ENCODE results near the gene MLST8.

MLST8 gene

DNA sequence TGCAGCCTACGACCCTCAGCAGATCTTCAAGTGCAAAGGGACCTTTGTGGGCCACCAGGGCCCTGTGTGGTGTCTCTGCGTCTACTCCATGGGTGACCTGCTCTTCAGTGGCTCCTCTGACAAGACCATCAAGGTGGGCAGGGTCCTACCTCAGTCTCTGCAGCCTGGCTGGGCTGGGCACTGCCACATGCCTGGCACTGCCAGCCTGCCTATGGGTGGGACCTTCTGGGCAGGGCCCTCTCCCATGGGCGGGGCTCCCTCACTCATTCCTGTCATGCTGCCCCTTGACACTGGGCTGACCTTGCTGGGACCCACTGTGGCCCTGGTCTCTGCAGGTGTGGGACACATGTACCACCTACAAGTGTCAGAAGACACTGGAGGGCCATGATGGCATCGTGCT lies 31.3 kb upstream of the MLST8 start:
- DNase-seq: no peak

DNA sequence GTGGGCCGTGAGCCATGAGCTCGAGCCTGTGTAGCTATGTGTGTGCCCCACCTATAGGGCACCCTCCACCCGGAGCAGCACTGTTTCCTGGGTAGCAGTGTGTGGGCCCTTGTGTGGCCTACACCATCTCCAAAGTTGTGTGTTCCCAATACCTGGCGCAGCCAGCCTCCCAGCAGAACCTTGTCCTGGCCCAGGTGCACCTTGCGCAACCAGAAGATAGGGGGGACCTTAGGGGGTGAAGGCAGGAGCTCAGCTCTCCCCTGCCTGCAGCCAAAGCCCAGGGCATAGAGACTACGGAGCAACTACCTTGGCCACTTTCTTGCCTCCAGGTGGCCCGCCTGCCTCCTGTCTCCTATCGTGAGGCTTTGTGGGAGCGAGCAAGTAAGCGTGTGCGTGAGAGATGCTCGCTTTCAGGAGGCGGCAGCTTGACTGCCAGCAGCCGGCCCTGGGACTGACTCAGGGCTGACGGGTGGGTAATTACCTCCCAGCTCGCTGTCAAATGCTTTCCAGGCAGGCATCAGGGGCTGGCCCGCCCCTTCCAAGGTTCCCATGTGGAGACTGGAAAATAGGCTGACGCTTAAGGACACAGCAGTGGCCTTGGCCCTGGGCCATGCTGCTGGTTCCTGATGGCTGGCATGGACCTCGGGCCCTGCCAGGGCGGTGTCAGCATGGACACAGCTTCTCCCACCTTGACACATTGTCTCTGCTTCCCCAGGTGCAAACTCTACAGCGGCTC lies 30.7 kb upstream of the MLST8 start:
- no peak for DNase-seq

DNA sequence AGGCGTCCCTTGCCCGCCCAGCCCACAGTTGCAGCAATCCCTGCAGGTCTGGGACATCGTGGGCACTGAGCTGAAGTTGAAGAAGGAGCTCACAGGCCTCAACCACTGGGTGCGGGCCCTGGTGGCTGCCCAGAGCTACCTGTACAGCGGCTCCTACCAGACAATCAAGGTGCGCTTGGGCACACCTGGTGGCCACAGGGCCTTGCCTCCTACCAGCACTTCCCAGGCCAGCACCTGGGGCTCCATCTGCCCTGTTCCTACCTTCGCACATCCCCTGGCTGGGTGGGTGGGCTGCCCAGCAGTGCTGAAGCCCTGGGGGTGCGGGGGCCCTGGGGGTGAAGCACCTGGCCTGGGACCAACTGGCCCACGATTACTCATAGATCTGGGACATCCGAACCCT lies 29.8 kb upstream of the MLST8 start:
- DNase-seq: no peak

DNA sequence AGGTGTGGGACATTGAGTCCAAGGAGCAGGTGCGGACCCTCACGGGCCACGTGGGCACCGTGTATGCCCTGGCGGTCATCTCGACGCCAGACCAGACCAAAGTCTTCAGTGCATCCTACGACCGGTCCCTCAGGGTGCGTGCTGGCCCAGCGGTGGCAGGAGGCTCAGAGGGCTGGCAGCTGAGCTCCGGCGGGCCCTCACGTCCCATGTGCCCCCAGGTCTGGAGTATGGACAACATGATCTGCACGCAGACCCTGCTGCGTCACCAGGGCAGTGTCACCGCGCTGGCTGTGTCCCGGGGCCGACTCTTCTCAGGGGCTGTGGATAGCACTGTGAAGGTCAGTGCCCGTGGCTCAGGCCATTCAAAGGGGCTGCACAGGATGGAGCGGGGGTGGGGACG lies 29.2 kb upstream of the MLST8 start:
- DNase-seq: no peak

DNA sequence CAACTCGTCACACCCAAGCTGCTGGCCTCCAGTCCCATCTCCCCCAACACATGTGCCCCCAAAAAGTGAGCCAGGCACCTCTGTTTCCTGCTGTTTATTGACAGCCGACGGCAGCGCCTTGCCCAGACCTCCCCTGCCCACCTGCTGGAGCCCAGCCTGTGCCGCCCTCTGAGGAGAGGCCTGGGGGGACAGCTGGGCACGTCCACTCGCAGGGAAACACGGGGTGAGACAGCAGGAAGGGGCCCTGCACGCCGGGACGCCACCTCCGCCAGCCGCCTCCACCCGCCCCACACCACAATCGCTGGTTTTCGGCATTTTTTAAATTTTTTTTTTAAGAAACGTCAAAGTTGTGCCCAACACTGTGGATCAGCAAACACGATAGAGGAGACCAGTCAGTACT lies 28.2 kb upstream of the MLST8 start:
- DNase-seq: no peak

DNA sequence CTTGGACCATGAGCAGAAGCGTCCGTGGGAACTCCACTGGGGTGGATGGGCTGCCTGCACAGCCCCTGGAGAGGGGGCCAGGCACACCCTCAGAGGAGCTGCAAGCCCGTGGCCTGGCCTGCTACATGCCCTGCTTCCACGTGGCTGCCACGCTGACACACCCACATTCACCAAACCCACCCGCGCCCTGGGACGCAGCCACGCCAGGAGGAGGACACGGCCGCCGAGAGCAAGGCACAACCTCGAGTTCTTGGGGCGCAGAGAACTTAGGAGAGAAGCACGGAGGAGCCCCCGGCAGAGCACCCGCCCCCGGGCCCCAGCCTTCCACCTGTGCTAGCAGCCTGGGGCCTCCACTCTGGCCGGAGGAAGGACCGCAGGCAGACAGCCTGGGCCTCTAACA lies 27.7 kb upstream of the MLST8 start:
- no peak for DNase-seq

DNA sequence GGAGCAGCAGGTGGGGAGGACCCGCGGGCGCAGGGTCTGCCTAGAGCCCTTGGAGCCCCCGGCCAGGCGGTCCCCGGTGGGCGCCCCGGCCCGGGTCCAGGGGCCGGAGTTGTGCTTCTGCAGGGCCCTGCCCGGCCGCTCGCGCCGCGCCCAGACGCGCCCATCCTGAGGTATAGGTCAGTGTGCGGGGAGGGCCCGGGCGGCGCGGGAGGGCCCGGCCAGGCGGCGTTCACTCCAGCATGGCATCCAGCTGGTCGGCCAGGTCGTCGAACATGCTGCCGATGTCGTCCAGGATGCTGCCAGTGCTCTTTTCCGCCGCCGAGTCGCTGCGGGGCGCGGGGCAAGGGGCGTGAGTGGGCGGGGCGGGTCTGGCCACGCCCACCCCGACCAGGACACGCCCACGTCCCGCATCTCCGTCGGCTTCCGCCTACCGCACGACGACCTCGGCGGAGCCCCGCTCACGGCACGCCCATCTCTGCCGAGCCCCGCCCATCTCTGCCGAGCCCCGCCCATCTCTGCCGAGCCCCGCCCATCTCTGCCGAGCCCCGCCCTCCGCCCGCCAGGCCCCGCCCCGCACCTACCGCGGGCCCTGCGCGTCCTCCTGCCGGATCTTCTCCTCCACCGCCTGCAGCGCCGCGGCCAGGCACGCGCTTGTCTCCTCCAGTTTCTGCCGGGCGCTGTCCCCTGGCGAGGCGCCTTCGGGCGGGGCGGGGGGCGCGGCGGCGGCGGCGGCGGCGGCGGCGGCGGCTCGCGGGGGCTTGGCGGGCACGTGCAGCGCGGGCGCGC lies 26.7 kb upstream of the MLST8 start:
- no peak for DNase-seq

DNA sequence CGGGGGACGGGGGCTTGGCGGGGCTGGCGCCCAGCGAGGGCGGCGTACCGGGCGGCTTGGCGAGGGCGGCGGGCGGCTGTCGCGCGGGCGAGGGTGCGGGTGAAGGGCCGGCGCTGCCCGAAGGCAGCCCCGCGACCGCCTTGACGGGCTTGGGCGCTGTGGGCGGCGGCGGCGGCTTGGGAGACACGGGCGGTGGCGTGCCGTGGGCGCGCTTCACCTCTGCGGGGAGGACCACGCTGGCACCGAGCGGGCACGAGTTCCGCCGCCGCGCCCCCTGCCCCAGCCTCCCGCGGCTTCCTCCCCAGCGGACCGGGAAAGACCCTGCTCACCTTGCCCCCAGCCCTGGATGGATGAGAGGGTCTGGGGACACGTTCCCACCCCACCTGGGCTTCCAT lies 26.1 kb upstream of the MLST8 start:
- no peak for DNase-seq

DNA sequence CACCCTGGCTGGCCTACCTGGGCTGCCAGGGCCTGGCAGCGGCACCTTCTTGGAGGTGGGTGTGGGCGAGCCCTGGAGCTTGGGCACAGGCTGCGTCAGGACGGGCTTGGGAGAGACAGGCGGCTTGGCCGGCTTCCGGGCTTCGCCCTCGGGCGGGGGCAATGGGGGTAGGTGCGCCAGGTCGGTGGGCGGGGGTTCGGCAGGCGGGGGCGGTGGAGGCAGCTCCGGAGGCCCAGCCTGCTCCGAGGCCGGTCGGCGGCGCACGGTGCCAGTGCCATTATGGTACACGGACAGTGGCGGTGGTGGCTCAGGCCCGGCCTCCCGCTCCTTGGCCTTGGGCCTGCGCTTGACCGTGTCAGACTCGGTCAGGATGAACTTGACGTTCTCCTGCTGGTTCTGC lies 25.7 kb upstream of the MLST8 start:
- DNase-seq: no peak

DNA sequence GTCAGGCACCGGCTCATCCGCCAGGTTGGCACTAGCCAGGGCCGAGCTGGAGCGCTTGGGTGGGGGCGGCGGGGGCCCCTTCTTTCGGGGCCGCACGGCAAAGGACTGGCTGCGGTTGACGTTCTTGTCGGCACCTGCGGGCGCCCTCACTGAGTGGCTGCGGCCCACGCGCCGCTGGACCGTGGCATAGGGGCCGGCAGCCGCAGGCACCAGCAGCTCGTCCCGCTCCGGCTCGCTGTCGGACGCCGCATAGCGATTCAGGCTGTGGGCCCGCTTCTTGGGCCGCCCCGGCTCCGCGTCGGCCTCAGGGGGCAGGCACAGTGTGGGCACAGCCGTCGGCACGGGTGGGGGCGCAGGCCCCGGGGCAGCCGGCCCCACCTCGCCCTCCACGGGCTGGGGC lies 24.8 kb upstream of the MLST8 start:
- no peak for DNase-seq

DNA sequence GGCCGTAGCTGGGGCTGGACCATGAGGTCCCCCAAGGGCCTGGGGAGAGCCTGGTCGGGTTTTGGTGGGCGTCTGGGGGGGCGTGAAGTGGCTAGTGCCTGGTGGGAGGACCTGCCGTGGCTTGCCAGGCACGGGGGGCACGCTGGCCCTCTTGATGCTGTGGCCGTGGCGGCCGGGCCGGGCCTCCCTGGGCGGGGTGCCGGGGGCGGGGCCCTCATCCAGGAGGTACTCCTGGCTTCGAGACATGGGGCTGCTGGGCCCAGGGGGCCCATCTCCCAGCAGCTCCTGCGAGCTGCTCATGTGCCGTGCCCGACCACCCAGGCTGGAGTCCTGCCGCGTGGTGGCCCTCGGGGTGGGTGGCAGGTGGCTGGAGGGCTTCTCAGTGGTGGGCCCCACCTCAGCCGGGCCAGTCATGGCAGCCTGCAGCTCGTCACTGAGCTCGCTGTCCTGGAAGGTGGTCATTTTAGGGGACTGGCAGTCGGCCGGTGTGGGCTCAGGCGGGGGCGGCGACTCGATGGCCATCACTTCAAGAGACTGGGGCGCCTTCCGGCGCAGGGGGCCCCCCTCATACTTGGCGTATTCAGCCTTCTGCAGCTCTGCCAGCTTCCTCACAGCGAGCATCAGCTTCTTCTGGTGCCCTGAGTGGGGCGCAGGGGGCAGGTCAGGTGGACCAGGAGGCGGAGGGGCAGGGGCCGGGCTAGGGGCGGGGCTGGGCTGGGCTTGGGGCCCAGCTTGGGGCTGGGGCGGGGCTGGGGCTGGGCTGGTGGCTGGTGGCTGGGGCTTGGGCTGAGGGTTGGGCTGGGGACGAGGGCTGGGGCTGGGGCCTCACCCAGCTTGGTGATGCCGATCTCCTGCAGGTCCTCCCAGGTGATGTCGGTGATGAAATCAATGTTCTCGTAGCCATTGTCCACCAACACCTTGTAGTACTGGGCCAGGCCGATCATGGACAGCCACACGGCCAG lies 24.0 kb upstream of the MLST8 start:
- no peak for DNase-seq

DNA sequence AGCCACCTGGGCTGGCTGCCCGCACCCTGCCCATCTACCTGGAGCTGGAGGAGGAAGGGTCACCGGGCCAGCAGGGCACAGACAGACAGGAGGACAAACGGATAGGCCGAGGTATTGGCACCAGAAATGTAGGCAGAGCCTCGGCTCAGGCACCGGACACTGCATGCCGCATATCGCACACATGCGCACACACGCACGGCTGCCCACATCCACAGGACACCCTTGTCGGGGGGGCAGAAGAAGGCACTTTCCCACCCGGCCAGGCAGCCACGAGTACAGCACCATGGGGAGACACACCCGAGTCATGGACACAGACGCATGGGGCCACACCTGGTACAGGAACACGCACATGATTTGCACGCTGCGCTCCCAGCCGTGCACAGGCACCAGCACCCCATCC lies 23.3 kb upstream of the MLST8 start:
- no peak for DNase-seq

DNA sequence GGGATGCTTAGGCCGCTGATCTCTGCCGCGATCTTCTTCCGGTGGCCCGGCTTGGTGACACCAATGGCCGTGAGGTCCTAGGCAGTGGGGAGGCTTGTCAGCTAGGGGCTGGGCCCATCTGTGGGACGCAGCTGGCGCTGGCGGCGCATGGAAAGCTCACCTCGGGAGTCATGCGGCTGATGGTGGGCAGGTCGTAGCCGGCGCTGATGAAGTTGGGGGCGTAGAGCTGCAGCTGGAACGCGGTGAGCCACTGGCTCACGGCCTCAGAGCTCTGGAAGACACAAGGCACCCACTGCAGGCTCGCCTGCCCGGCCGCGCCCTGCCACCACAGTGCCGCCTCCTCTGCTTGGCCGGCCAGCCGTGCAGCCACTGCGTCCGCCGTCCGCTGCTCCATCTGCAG lies 21.6 kb upstream of the MLST8 start:
- no peak for DNase-seq

DNA sequence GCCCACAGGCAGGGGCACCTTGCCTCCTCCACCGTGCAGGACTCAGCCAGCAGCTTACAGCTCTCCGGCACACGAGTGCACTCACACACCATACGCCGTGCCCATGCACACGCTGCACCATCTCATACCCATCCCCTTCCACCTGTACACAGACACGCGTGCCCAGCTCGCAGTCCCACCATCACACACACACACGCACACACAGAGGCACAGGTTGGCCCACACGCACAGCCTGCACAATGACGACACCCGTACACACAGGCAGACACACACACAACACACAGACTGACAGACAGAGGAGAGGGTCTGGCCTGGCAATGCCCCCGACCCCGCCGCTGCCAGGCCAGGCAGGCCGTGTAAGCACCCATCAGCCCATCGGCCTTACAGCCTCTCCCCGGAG lies 20.9 kb upstream of the MLST8 start:
- DNase-seq: no peak

DNA sequence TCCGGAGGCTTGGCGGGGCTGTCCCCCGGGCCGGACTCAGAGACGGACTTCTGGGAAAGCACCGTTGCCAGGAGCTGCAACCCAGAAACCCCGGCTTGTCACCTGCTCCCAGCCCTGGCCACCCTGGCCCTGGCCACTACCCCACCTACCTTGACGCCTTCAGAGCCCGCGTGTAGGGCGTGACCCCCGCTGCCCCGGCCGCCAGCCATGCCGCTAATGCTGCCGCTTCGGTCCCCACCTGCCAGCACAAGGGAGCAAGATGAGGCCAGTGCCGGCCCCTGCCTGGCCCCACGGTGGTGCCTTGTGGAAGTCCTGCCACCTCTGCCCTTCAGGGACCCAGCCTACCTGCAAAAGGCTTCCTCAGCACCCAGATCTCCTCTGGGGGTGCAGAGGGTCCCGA lies 20.3 kb upstream of the MLST8 start:
- no peak for DNase-seq

DNA sequence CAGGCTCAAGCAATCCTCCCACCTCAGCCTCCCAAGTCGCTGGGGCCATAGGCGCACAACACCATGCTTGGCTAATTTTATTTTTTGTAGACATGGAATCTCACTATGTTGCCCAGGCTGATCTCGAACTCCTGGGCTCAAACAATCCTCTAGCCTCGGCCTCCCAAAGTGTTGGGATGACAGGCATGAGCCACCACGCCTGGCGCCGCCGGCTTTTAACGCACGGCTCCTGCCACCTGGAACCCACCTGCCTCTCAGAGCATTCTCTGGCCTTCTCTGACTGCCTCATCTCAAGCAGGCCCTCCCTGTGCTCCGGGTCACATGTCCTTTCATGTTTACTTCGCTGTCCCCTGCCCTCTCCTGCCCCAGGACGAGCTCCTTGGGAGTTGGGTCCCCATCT lies 19.2 kb upstream of the MLST8 start:
- DNase-seq: no peak

DNA sequence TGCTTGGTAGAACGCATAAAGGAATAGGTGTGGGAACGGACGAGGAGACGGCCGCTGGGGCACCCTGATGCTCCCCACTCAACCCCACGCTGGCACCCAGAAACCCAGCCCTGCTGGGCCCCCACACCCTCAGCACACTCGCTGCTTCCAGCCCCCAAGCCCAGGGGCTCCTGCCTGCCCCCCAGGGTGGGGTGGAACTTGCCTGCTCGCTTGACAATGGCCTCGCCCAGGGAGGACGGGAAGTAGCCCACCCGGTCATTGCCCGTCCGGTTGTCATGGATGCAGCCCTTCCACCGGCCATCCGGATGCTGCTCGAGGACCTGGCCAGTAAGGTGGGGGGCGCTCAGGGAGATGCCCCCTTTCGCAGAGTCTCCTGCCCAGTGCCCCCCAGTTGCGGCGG lies 18.7 kb upstream of the MLST8 start:
- DNase-seq: no peak

DNA sequence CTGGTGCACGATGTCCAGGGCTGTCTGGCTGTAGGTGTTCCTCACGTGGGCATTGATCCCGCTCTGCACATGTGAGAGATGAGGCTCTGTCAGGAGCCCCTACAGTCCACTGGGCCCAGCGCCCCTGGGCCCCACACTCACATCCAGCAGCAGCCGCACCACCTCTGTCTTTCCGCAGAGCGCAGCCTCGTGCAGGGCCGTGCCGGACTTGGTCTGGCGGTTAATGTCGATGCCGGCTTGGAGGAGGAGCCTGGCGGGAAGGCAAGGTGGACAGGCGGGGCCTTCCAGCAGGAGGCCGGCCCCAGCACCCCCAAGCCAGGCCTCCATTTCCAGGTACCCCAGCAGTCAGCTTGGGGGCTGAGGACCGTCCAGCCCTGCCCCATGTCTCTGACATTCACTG lies 18.0 kb upstream of the MLST8 start:
- DNase-seq: no peak

DNA sequence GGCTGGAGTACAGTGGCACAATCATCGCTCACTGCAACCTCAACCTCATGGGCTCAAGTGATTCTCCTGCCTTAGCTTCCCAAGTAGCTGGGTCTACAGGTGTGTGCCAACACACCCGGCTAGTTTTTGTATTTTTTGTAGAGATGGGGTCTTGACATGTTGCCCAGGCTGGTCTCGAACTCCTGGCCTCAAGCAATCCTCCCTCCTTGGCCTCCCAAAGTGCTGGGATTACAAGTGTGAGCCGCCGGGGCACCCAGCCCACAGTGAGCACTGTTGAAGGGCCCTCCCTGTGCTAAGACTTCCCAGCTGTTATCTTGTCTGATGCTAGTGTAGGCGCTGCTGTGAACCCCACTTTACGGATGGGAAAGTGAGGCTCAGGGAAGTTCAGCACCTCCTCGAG lies 16.9 kb upstream of the MLST8 start:
- DNase-seq: no peak

DNA sequence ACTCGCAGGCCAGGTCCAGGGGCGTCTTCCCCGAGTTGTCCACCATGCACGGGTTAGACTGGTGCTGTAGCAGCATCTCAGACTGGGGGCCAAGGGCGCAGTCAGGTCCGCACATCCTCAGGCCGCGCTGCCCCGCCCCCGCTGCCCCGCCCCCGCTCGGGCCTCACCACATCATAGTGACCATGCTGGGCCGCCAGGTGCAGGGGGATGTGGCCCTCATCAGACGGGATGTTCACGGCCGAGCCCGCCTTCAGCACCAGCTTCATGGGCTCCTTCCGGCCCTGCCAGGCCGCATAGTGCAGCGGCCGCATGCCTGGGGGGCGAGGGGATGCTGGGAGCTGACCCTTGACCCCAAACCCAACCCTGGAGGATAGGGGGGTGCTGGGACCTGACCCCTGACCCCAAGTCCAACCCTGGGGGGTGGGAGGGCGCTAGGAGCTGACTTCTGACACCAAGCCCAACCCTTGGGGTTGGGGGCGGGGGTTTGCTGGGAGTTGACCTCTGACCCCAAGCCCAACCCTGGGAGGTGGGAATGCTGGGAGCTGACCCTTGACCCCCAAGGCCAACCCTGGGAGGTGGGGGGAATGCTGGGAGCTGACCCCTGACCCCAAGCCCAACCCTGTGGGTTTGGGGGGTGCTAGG lies 15.9 kb upstream of the MLST8 start:
- DNase-seq: no peak

DNA sequence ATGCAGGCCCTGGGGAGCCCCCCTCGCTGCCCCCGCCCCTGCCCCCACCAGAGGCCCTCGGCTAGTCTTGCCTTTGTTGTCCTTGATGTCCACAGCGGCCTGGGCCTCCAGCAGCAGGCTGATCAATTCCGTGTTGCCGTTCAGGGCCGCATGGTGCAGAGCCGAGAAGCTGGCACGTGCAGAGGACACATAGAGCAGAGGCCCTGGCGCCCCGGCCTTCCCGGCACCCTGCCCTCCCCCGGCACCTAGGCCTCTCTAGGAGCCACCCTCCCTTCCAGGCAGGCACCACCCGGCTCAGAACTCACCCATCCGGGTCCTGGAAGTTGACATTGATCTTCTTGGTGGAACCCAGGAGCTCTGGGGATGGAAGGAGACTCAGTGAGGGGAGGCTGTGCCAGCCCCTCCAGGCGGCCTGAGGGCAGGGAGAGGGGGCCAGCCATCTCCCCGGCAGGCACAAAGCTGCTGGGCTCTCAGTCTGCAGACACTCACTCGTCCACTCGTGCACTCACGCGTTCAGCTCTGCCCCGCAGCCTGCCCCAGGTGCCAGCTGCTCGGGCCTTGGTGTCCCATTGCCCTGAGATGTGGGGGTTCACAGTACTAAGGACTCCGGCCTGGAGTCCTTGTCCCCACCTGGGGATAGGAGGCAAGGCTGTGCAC lies 15.1 kb upstream of the MLST8 start:
- no peak for DNase-seq

DNA sequence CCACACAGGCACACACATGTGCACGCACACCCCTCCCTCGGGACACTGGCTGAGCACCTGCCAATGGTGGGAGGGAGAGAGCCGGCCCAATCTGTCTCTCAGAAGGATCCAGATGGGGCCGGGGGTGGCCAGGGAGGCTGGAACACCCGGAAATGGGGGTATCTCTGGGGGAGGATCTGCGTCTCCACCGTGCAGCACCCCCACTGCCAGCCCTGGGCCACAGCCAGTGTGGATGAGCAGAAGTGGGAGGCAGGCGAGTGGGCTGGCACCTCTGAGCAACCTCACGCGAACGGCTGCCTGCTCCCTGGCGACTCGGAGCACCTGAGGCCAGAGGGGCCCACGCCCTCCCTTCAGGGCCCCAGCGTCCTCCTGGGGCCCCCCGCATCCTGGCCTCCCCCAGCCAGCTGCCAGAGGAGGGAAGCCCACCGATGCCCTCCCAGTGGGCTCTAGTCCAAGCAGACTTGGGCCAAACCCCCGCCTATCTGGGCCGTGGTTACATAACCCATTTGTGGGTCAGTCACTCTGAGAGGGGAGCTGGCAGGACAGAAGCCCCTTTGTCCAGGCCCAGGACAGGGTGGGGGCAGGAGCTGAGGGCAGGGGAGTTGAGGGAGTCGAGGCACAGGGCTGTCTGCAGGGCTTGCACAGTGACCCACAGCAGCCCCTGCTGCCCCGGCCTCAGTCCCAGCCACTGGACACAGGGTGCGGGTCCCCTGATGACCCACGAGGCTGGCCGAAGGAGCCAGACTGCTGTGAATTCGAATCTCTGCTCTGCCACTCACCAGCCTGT lies 14.4 kb upstream of the MLST8 start:
- no peak for DNase-seq
